ENCODE measurements around the gene PTPRN. TPM values are rescaled to one million over a fixed set of nuclear protein-coding genes. Genes with fewer than 3 reads are reported as not detected.

PTPRN gene
- total RNA-seq, 1 experiment from 2014 or later: not detected

DNA sequence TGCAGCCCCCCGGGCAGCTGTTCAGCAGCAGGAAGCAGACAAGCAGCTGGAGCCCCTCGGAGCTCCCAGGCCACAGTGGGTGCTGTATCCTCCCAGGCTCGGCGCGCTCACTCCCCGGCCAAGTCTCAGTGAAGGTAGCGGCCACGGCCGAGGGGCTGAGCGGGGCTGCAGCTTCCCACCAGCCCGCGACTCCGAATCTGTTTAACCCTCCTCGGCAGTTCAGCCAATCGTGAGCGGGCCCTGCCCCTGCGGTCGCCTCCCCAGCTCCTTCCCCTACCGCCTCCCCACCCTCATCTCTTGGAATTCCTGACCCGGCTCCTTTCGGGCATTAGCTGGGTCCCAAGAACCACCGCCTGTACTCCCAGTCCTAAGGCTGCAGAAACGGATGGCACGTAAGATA lies 23.3 kb upstream of the PTPRN start, which contains the start of gene RESP18:
Gene RESP18, minus strand, starts transcription at position 203 of the 400 bp plus-strand sequence.
- Histone ChIP-seq H3K4me3 (replicated peaks in 1 of 2; ENCODE audit: low read depth in 1 of 2, low read length in 2 of 2) (no peak within 1 kb of the TSS), H3K9me2 (ENCODE audit: insufficient read depth) (no peaks in the 10 kb centered on the region), H3K27me3 (ENCODE audit: insufficient read depth, low read length) (peaks cover 8% of the 10 kb centered on the region; the same call in 1 of the 2 replicates), H3K79me2 (ENCODE audit: insufficient read depth, low read length) (no peaks in the 10 kb centered on the region), H3K27ac (ENCODE audit: low read depth, low read length) (no peak within 1 kb of the TSS), H3K9ac (ENCODE audit: low read length) (no peak within 1 kb of the TSS), H3K36me3 (ENCODE audit: control insufficient read depth in 1 of 2, insufficient read depth in 2 of 2, low read length in 2 of 2) (no peaks in the 10 kb centered on the region), H3K4me1 (ENCODE audit: control insufficient read depth in 1 of 2, insufficient read depth in 2 of 2, low read length in 2 of 2) (no peaks in the 10 kb centered on the region), H3K9me3 (ENCODE audit: control insufficient read depth in 1 of 2, insufficient read depth in 1 of 2, low read depth in 1 of 2, low read length in 2 of 2) (no peaks in the 10 kb centered on the region), H2AFZ (ENCODE audit: low read depth, low read length, poor library complexity, severe bottlenecking) (no peak within 1 kb of the TSS), H4K20me1 (ENCODE audit: insufficient read depth) (no peaks in the 10 kb centered on the region), H3K4me2 (ENCODE audit: low read length) (no peak within 1 kb of the TSS)
- RAD21 ChIA-PET (ENCODE audit: low non-redundant PET in 1 of 2, low total read pairs in 2 of 2, uncharacterized antibody in 2 of 2, unreplicated experiment in 2 of 2): no interaction called here
- POLR2A ChIA-PET: no interaction called here
- BruUV-seq (replicated peaks): no TSS peak
- ATAC-seq (no peak), DNase-seq (ENCODE audit: low read depth, low spot score) (no peak)
- intact Hi-C loops (cut with micrococcal nuclease): no loop called here
- no peak for TF ChIP-seq ZNF274 (IDR thresholded peaks at IDR 0.05; ENCODE audit: low read depth, low read length)
- no peak for TF ChIP-seq POLR2A (IDR thresholded peaks at IDR 0.05; ENCODE audit: borderline replicate concordance, extremely low read depth, insufficient read depth, insufficient read length)
- TF ChIP-seq, protein P1, sequence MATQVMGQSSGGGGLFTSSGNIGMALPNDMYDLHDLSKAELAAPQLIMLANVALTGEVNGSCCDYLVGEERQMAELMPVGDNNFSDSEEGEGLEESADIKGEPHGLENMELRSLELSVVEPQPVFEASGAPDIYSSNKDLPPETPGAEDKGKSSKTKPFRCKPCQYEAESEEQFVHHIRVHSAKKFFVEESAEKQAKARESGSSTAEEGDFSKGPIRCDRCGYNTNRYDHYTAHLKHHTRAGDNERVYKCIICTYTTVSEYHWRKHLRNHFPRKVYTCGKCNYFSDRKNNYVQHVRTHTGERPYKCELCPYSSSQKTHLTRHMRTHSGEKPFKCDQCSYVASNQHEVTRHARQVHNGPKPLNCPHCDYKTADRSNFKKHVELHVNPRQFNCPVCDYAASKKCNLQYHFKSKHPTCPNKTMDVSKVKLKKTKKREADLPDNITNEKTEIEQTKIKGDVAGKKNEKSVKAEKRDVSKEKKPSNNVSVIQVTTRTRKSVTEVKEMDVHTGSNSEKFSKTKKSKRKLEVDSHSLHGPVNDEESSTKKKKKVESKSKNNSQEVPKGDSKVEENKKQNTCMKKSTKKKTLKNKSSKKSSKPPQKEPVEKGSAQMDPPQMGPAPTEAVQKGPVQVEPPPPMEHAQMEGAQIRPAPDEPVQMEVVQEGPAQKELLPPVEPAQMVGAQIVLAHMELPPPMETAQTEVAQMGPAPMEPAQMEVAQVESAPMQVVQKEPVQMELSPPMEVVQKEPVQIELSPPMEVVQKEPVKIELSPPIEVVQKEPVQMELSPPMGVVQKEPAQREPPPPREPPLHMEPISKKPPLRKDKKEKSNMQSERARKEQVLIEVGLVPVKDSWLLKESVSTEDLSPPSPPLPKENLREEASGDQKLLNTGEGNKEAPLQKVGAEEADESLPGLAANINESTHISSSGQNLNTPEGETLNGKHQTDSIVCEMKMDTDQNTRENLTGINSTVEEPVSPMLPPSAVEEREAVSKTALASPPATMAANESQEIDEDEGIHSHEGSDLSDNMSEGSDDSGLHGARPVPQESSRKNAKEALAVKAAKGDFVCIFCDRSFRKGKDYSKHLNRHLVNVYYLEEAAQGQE (IDR thresholded peaks at IDR 0.05; ENCODE audit: low read depth): no peak
- no peak for TF ChIP-seq POLR2AphosphoS5 (IDR thresholded peaks at IDR 0.05; ENCODE audit: low read depth, low read length)
- CTCF ChIA-PET: no interaction called here

DNA sequence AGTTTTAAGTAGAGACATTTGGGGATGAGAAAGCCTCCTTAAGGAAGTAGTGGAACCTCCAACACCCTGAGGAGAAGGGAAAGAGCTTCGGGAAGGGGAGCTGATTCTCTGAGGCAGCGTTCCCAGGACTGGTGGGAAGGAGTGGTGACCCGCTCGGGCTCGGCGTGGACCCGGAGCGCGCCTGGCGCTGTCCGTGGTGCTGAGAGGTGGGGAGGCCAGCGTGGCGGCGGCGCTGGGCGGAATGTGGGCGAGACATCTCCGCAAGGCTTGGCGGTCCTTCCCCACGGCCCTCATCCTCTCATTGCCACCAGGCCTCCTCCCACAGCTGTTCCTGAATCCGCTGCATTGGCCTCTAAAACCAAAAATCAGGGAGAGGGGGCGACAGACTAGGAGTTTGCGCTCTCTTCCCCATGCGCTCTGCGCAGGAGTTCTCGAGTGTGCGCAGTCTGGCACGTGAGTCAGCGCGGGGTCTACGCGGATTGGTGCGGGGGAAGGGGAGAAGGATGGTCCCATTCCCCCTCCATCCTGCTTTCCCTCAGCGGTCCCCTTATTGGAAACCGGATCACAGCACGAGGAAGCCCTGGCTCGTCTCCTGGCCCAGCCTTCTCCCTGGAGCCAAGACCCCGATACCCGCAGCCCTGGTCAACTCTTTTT lies 22.5 kb upstream of the PTPRN start:
- intact Hi-C loops (cut with micrococcal nuclease): no loop called here
- Histone ChIP-seq H4K20me1 (ENCODE audit: insufficient read depth) (no peaks in the 10 kb centered on the region), H3K79me2 (ENCODE audit: insufficient read depth, low read length) (no peaks in the 10 kb centered on the region), H3K27ac (ENCODE audit: low read depth, low read length) (no peak overlapping the region), H3K9ac (ENCODE audit: low read length) (no peak overlapping the region), H3K4me1 (ENCODE audit: control insufficient read depth in 1 of 2, insufficient read depth in 2 of 2, low read length in 2 of 2) (no peaks in the 10 kb centered on the region), H3K36me3 (ENCODE audit: control insufficient read depth in 1 of 2, insufficient read depth in 2 of 2, low read length in 2 of 2) (no peaks in the 10 kb centered on the region), H3K27me3 (ENCODE audit: insufficient read depth, low read length) (peaks cover 14% of the 10 kb centered on the region; the same call in 1 of the 2 replicates), H3K4me2 (ENCODE audit: low read length) (no peak overlapping the region), H3K4me3 (replicated peaks in 1 of 2; ENCODE audit: low read depth in 1 of 2, low read length in 2 of 2) (no peak overlapping the region), H3K9me2 (ENCODE audit: insufficient read depth) (no peaks in the 10 kb centered on the region), H3K9me3 (ENCODE audit: control insufficient read depth in 1 of 2, insufficient read depth in 1 of 2, low read depth in 1 of 2, low read length in 2 of 2) (no peaks in the 10 kb centered on the region), H2AFZ (ENCODE audit: low read depth, low read length, poor library complexity, severe bottlenecking) (no peak overlapping the region)
- ChIA-PET RAD21 (ENCODE audit: low non-redundant PET in 1 of 2, low total read pairs in 2 of 2, uncharacterized antibody in 2 of 2, unreplicated experiment in 2 of 2) (no interaction called here), POLR2A (no interaction called here), CTCF (no interaction called here)
- BruUV-seq (replicated peaks): no TSS peak
- TF ChIP-seq TCF7L2 (IDR thresholded peaks at IDR 0.05; ENCODE audit: borderline replicate concordance, extremely low read depth, insufficient read depth, insufficient read length): no peak
- TF ChIP-seq, protein P1 (IDR thresholded peaks at IDR 0.05; ENCODE audit: low read depth): peak; percentile 77
- no peak for ATAC-seq
- no peak for DNase-seq (ENCODE audit: low read depth, low spot score)

Data from HCT116 (cell line).